ENCODE measurements around the gene KIF1A.

GRCh38 chr2:240727439-240727838, 92.6 kb downstream of the KIF1A start:
- TF ChIP-seq POLR2A (IDR thresholded peaks at IDR 0.05) (no peak), CTCF (IDR thresholded peaks at IDR 0.05) (no peak)

All from suprapubic skin (tissue), 3 donors.